B cell (primary cell): Measurements from ENCODE around the gene MUC13.

Experiments used
- CTCF ChIP-seq: fragments of 200-600 bp; IDR thresholded peaks from one replicate; pipeline ENCODE4 v1.8.0; 2022; ENCODE audit warnings: antibody characterized with exemption, mild to moderate bottlenecking
- EZH2 ChIP-seq: IDR thresholded peaks from 2 replicates; pipeline ENCODE4 v1.6.1; 2012; ENCODE audit warnings: borderline replicate concordance, low read depth, mild to moderate bottlenecking, moderate library complexity, low read length; ENCODE audit not compliant: insufficient read depth, poor library complexity, severe bottlenecking

GRCh38 chr3:124904835-124905492, 29.6 kb downstream of the MUC13 start:
- TF ChIP-seq CTCF (no peak), EZH2 (no peak)
